Breast epithelium (tissue), 3 donors: Measurements from ENCODE around the gene PSAP.

Experiments used
- POLR2A ChIP-seq: fragments of 450-650 bp; IDR thresholded peaks from one replicate; pipeline ENCODE4 v1.6.1; 2016; ENCODE audit warnings: antibody characterized with exemption, mild to moderate bottlenecking, moderate library complexity
- POLR2AphosphoS5 ChIP-seq, 3 donors: sonication (generic); formaldehyde crosslinking; IDR thresholded peaks; one replicate each; pipeline ENCODE4 v1.6.1; 2017; ENCODE audit warnings: antibody characterized with exemption in 3 of 3
- TF ChIP-seq, protein P1 (sequence below), 3 donors: fragments of 450-650 bp; IDR thresholded peaks; one replicate each; pipeline ENCODE4 v1.5.1; 2016 to 2017; ENCODE audit warnings: antibody characterized with exemption in 3 of 3, mild to moderate bottlenecking in 3 of 3, moderate library complexity in 3 of 3

DNA sequence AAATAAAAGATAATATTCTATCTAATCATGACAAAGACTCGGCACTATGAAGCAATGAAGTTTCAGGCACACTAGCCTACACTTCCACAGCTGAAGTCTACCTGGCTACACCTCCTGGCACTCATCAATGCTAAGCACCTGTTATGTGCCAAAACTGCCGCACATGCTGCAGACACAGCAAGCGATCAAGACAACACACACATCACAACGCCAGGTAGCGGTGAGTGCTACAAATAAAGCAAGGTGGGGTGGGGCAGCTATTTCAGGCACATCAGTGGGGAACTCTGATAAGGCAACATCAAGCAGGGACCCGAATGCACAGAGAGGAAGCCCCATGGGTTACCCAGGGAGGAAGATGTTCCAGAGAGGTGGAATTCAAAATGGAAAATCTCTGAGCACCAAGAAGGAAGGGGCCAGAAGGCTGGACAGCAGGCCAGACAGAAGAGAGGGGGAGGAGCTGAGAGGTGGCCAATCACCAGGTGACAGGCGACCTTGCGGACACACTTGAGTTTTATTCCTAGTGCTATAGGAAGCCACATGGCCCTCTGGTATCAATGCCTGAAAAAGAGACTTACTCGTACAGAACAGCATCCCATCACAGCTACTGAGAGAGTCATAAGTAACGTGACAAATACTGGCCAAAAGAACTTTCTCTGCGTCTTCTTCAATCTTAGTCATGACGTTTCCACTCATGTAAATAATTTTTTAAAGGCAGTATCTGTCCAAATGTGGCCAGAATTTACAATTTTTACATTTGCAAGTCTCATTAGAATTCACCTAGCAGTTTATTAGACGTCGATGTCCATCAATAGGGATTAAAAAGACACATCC lies 8.0 kb downstream of the PSAP start:
- TF ChIP-seq, protein P1, sequence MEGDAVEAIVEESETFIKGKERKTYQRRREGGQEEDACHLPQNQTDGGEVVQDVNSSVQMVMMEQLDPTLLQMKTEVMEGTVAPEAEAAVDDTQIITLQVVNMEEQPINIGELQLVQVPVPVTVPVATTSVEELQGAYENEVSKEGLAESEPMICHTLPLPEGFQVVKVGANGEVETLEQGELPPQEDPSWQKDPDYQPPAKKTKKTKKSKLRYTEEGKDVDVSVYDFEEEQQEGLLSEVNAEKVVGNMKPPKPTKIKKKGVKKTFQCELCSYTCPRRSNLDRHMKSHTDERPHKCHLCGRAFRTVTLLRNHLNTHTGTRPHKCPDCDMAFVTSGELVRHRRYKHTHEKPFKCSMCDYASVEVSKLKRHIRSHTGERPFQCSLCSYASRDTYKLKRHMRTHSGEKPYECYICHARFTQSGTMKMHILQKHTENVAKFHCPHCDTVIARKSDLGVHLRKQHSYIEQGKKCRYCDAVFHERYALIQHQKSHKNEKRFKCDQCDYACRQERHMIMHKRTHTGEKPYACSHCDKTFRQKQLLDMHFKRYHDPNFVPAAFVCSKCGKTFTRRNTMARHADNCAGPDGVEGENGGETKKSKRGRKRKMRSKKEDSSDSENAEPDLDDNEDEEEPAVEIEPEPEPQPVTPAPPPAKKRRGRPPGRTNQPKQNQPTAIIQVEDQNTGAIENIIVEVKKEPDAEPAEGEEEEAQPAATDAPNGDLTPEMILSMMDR (IDR thresholded peaks at IDR 0.05), result no peak
- TF ChIP-seq POLR2AphosphoS5 (IDR thresholded peaks at IDR 0.05), result no peak
- TF ChIP-seq POLR2A, result no peak
